Ascending aorta (tissue), 2 donors: ENCODE data around the gene SEPTIN10. TPM values are rescaled to one million over a fixed set of nuclear protein-coding genes. Genes with fewer than 3 reads are reported as not detected.
"Not testable (repeated sequence)": the region's sequence is repeated elsewhere in the genome, so short reads cannot be mapped to it uniquely, and the experiment has no call there.

Experiments used
- DNase-seq, 2 donors: peaks; one replicate each; pipeline ENCODE4 v3.0.0-alpha.2; 2019; ENCODE audit warnings: low spot score in 2 of 2
- H3K27ac ChIP-seq, 2 donors: fragments of 200-600 bp; sonication (generic); one replicate each; pipeline ENCODE4 v1.5.1; 2016 to 2017; ENCODE audit warnings: mild to moderate bottlenecking in 1 of 2
- H3K27me3 ChIP-seq: fragments of 200-600 bp; sonication (generic); one replicate; pipeline ENCODE4 v1.5.1; 2017
- H3K36me3 ChIP-seq, 2 donors: fragments of 200-600 bp; sonication (generic); one replicate each; pipeline ENCODE4 v1.5.1; 2016
- H3K4me1 ChIP-seq, 2 donors: fragments of 200-600 bp; sonication (generic); one replicate each; pipeline ENCODE4 v1.5.1; 2016 to 2017; ENCODE audit warnings: mild to moderate bottlenecking in 1 of 2
- H3K4me3 ChIP-seq, 2 donors: fragments of 200-600 bp; sonication (generic); one replicate each; pipeline ENCODE4 v1.5.1; 2016 to 2017; ENCODE audit warnings: mild to moderate bottlenecking in 1 of 2
- H3K9me3 ChIP-seq, 2 donors: fragments of 200-600 bp; sonication (generic); one replicate each; pipeline ENCODE4 v1.5.1; 2016
- CTCF ChIP-seq, 3 experiments: fragments of 200-600 bp in 2 of 3; fragments of 450-650 bp in 1 of 3; sonication (generic) in 2 of 3; IDR thresholded peaks; one replicate each; pipeline ENCODE4 v1.5.1; 2016 to 2019; ENCODE audit warnings: antibody characterized with exemption in 3 of 3, mild to moderate bottlenecking in 1 of 3, moderate library complexity in 1 of 3
- intact Hi-C: fragments of 100-400 bp; cut with DNase I; formaldehyde crosslinking; loops from one replicate; pipeline ENCODE4 v1.15.1; 2023
- total RNA-seq: library from RNA; depleted of rRNA; stranded (reverse); fragments of >200 nt; gene quantifications from one replicate; pipeline ENCODE4 v1.1.0, GENCODE V29; 2016

The SEPTIN10 gene
- total RNA-seq, 1 donor from 2014 or later, result 59.0 TPM

DNA sequence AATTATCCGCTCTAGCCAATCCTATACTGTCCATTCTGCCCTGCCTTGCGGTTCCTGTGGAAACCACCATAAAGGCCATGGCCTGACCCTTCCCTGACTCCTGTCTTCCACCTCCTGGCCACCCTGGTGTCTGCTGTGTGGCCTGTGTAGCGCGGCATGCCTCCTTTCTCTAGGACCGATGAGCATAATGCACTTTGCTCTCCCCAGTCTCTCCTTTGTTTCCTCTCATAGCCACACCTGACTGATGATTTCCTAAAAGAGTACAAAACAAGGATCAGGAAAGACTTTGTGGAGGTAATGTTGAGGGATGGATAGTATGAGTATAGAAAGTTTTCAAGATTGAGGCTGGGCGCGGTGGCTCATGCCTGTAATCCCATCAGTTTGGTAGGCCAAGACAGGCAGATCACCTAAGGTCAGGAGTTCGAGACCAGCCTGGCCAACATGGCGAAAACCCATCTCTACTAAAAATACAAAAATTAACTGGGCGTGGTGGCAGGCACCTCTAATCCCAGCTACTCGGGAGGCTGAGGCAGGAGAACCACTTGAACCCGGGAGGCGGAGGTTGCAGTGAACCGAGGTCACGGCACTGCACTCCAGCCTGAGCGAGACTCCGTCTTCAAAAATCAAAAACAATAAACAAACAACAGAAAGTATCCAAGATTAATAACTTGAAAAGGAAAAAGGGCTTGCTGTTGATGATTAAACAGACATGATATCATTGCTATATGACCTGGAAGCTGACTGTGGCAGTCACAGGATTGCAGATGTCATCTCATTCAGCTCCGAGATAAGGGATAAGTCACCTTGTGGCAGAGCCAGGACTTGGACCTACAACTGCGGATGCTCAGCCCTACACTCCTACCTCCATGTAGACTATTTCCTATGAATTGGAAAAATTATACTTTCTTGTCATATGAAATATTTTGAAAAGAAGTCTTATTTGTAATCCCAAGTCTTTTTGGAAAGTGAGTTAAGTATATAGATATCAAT, 17.0 kb upstream of the SEPTIN10 start:
- no peak for TF ChIP-seq CTCF (IDR thresholded peaks at IDR 0.05)
- intact Hi-C loops, result no loop called here
- no peaks in the 10 kb centered on the region for H3K9me3 ChIP-seq
- no peak overlapping the region for H3K4me3 ChIP-seq
- DNase-seq, result no peak
- no peaks in the 10 kb centered on the region for H3K36me3 ChIP-seq
- H3K27me3 ChIP-seq, result no peaks in the 10 kb centered on the region
- no peak overlapping the region for H3K27ac ChIP-seq
- no peaks in the 10 kb centered on the region for H3K4me1 ChIP-seq

GRCh38 chr2:109629867-109630266, 16.1 kb upstream of the SEPTIN10 start:
- H3K9me3 ChIP-seq, result no peaks in the 10 kb centered on the region
- no peak for DNase-seq
- no peaks in the 10 kb centered on the region for H3K4me1 ChIP-seq
- no peak overlapping the region for H3K27ac ChIP-seq
- H3K4me3 ChIP-seq, result no peak overlapping the region
- no peaks in the 10 kb centered on the region for H3K27me3 ChIP-seq
- H3K36me3 ChIP-seq, result no peaks in the 10 kb centered on the region
- intact Hi-C loops, result no loop called here
- TF ChIP-seq CTCF (IDR thresholded peaks at IDR 0.05), result no peak

- H3K27me3 ChIP-seq, H3K27ac ChIP-seq, DNase-seq, H3K36me3 ChIP-seq, H3K4me1 ChIP-seq, H3K9me3 ChIP-seq, H3K4me3 ChIP-seq, intact Hi-C loops: not testable (repeated sequence)
Observed at GRCh38 chr2:109628321-109628720, 14.6 kb upstream of the SEPTIN10 start.

GRCh38 chr2:109624339-109624738, 10.6 kb upstream of the SEPTIN10 start:
- Histone ChIP-seq H3K4me3 (no peak overlapping the region), H3K36me3 (no peaks in the 10 kb centered on the region), H3K4me1 (no peaks in the 10 kb centered on the region), H3K27ac (no peak overlapping the region), H3K27me3 (no peaks in the 10 kb centered on the region), H3K9me3 (no peaks in the 10 kb centered on the region)
- intact Hi-C loops, result no loop called here
- DNase-seq, result no peak
- no peak for TF ChIP-seq CTCF (IDR thresholded peaks at IDR 0.05)

DNA sequence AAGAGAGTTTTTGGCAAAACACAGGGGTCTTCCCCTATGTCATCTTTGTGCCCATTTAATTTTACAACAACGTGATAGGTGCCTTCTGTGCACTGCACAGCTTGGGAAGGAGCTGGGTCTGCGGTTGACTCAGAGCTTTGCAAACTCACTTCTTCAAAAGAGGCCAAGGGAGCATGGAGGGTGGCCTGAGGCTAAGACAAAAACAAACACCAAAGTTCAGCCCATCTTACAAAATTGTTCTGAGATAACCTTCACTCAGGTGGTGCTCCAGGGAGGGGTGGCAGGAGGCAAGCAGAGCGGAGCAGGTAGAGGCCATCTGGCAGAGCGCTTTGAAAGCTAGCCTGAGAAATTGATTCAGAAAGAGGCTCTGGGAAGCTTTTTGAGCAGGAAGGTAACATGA, 10.2 kb upstream of the SEPTIN10 start:
- H3K27ac ChIP-seq, result no peak overlapping the region
- no peaks in the 10 kb centered on the region for H3K4me1 ChIP-seq
- H3K36me3 ChIP-seq, result peaks cover 0 to 3% of the 10 kb centered on the region in 2 donors
- H3K4me3 ChIP-seq, result no peak overlapping the region
- no peaks in the 10 kb centered on the region for H3K9me3 ChIP-seq
- intact Hi-C loops, result no loop called here
- no peak for TF ChIP-seq CTCF (IDR thresholded peaks at IDR 0.05)
- H3K27me3 ChIP-seq, result no peaks in the 10 kb centered on the region
- no peak for DNase-seq

DNA sequence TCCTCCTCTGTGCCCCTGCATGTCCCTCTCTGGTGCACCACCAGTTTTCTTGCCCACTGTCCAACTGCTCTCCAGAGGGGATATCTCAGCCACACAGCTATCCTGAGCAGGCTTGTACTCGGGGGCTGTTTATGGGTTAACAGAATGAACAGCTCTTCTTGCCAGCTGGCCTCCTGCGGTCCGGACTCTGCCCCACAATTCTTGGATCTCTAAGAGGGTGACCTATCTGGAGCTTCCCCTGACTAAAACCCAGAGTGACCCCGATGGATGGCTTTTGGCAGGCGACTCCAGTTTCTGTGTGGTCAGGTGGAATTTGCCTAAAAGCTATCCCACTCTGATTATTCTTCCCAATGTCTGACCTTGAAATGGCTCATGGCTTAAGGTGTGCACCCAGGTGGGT, 9.5 kb upstream of the SEPTIN10 start:
- H3K27ac ChIP-seq, result no peak overlapping the region
- H3K4me1 ChIP-seq, result no peaks in the 10 kb centered on the region
- peaks cover 0 to 5% of the 10 kb centered on the region in 2 donors for H3K36me3 ChIP-seq
- no peak for DNase-seq
- H3K9me3 ChIP-seq, result no peaks in the 10 kb centered on the region
- intact Hi-C loops, result no loop called here
- H3K27me3 ChIP-seq, result no peaks in the 10 kb centered on the region
- TF ChIP-seq CTCF (IDR thresholded peaks at IDR 0.05), result no peak
- H3K4me3 ChIP-seq, result no peak overlapping the region
